Subcutaneous adipose tissue (tissue), 4 donors: ENCODE results near the gene GP9. TPM values are rescaled to one million over a fixed set of nuclear protein-coding genes. Genes with fewer than 3 reads are reported as not detected.

Experiments
- CTCF ChIP-seq: fragments of 450-650 bp; IDR thresholded peaks from one replicate; pipeline ENCODE4 v1.5.1; 2016; ENCODE audit warnings: low read depth, mild to moderate bottlenecking, control low read depth, antibody characterized with exemption, moderate library complexity
- total RNA-seq, 4 donors: library from RNA; depleted of rRNA; stranded (reverse); fragments of >200 nt; gene quantifications; one replicate each; pipeline ENCODE4 v1.1.0, GENCODE V29; 2016

GP9 gene
- total RNA-seq, 4 donors from 2014 or later = not detected

- no peak for TF ChIP-seq CTCF
These were observed 38.2 kb upstream of the GP9 start for GRCh38 chr3:129022114-129023007.

GRCh38 chr3:129023008-129023358, 37.6 kb upstream of the GP9 start:
- no peak for TF ChIP-seq CTCF

DNA sequence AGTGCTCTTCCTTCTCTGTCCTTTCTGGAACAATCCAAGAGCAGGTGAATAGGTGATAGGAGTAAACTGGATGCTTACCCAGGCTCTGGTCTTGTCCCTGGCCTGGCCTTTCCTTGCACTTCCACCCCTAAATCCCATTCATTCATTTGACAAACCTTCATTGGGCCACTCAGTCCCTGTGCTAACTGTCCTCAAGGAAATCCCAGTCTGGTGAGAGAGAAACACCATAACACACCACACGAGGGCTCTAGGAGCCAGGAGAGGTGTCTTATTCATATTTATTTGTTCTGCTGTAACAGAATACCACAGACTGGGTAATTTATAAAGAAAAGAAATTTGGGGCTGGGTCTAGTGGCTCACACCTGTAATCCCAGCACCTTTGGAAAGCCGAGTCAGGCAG, 36.7 kb upstream of the GP9 start:
- no peak for TF ChIP-seq CTCF

DNA sequence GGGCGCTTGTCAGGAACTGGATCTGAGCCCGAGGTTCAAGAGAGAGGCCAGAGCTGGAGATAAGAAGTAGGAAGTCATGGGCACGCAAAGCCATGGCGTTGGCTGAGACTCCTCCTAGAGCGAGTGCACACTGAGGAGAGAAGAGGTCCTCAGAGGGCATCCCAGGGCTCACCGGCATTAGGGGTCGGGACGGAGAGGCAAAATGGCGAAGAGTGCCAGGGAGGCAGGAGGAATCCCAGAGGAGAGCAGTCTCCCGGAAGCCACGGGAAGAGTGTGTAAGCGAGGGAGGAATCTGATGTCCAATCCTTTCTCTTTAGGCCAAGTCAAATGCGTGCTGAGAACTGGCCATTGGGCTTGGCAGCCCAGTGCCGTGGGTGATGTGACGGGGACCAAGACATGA, 35.5 kb upstream of the GP9 start:
- TF ChIP-seq CTCF = no peak

DNA sequence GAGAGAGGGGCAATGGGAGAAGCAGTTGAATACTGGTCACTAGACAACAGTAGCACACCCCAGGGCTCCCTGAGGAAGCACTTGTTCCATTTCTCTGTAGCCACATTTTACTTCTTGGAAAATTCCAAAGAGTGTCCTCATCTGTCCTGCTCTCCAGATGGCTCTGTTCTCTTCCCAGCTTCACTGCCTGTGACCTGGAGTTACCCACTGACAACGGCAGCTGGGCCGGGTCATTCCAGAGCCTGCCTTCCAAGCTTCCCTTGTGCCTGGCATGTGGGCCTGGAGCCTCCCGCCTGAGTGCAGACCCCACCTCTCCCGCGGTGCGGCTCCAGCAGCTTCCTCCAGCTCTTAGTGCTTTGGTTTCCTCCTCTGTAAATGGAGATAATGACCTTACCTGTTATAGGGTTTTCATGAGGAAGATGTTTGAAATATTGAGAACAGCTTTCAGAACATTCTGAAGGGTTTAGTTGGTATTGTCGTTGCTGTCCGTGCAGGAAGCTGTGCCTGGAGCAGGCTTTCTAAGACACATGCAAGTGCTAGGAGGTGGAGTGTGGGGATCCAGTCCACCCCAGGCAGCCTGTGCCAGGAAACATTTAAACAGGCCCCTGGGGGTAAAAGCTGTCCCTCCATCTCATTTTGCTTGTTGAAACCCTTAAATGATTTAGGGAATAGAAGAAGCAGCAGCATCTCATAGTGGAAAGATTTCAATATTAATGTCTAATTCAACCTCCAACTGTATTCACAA, 34.7 kb upstream of the GP9 start:
- no peak for TF ChIP-seq CTCF

GRCh38 chr3:129026728-129027543, 33.6 kb upstream of the GP9 start:
- no peak for TF ChIP-seq CTCF

DNA sequence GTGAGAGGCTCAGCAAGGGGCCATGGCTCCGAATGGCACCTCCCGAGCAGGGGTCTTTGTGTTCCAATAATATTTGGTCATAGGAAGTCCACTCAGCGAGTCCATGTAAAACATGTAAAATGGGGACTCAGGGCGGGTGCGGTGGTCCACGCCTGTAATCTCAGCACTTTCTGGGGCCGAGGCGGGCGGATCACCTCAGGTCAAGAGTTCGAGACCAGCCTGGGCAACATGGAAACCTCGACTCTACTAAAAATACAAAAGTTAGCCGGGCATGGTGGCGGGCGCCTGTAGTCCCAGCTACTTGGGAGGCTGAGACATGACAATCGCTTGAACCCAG, 33.1 kb upstream of the GP9 start:
- TF ChIP-seq CTCF = no peak
